Fibroblast of the aortic adventitia (primary cell): ENCODE results near the gene PLEKHG4B. TPM values are rescaled to one million over a fixed set of nuclear protein-coding genes. Genes with fewer than 3 reads are reported as not detected.

Experiments used
- DNase-seq: peaks from one replicate; pipeline ENCODE4 v3.0.0-alpha.2; 2010; ENCODE audit warnings: low read depth
- H3K4me3 ChIP-seq: 2 replicates; pipeline ENCODE4 v1.5.1; 2011; ENCODE audit warnings: low read depth, mild to moderate bottlenecking, control low read depth, low read length, moderate library complexity
- CTCF ChIP-seq: IDR thresholded peaks from 2 replicates; pipeline ENCODE4 v1.5.1; 2011; ENCODE audit warnings: mild to moderate bottlenecking, low read length, control low read depth, inconsistent platforms; ENCODE audit not compliant: insufficient read depth
- total RNA-seq: library from RNA; depleted of rRNA; stranded (reverse); fragments of >200 nt; gene quantifications from 2 replicates; pipeline ENCODE4 v1.2.3, GENCODE V29; 2012; ENCODE audit warnings: low replicate concordance

PLEKHG4B gene
- total RNA-seq, 1 donor, result not detected

- H3K4me3 ChIP-seq, result no peak overlapping the region
- no peak for DNase-seq
- TF ChIP-seq CTCF, result no peak
Measured at GRCh38 chr5:170971-171800, 79.2 kb downstream of the PLEKHG4B start.

- no peak for TF ChIP-seq CTCF
- DNase-seq, result no peak
- H3K4me3 ChIP-seq, result no peak overlapping the region
Measured at GRCh38 chr5:171801-172331, 79.9 kb downstream of the PLEKHG4B start.

- TF ChIP-seq CTCF, result no peak
- no peak for DNase-seq
- no peak overlapping the region for H3K4me3 ChIP-seq
Measured at GRCh38 chr5:172421-172820, 80.5 kb downstream of the PLEKHG4B start.

- no peak overlapping the region for H3K4me3 ChIP-seq
- DNase-seq, result no peak
- TF ChIP-seq CTCF, result no peak
Measured at GRCh38 chr5:172841-173251, 80.9 kb downstream of the PLEKHG4B start.

GRCh38 chr5:173392-174290 lies 81.7 kb downstream of the PLEKHG4B start:
- H3K4me3 ChIP-seq, result no peak overlapping the region
- TF ChIP-seq CTCF, result no peak
- DNase-seq, result no peak

GRCh38 chr5:174291-174600 lies 82.3 kb downstream of the PLEKHG4B start:
- DNase-seq, result no peak
- TF ChIP-seq CTCF, result no peak
- no peak overlapping the region for H3K4me3 ChIP-seq
